ENCODE measurements around the gene CCDC142.

The CCDC142 gene

GRCh38 chr2:74425523-74425922 is 57.3 kb downstream of the CCDC142 start:
- DNase-seq = no peak

- DNase-seq = no peak
Measured at GRCh38 chr2:74424995-74425406, 57.8 kb downstream of the CCDC142 start.

DNA sequence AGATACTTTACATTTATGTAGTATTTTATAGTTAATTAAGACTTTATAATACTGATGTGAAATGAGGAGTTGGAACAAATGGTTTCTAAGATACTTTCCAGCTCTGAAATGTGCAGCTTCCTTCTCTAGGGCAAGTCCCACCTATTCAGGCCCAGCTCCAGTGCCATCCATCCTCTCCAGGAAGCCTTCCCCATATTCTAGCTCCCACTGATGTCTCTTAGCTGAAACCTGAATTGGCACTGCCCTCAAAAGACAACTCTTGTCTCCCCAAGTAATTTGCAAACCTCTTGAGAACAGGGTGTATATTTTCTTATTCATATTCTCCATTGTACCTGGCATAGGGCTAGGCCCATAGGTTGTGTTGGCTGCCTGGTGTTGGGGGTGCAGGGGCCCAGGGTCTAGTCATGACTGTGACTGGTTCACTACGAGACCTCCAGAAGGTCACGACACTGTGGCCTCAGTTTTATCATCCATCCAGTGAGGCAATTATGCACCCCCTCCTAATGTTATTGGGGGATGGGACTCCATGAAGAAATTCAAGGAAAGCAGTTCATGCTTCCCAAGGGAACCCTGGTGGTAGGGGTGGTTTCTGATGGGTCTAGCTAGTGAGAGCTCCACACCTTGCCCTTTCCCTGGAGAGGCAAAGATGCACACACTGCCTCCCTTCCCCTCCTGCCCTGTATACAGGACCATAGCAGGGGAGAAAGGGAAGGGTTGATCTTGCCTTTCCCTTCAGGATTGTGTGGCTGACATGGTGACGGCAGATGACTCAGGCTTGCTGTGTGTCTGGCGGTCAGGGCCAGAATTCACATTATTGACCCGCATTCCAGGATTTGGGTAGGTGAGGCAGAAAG is 58.4 kb downstream of the CCDC142 start:
- no peak for DNase-seq
